ENCODE measurements around the gene LRRFIP2.

GRCh38 chr3:37075955-37076354, 98.4 kb downstream of the LRRFIP2 start:
- TF ChIP-seq CTCF (IDR thresholded peaks at IDR 0.05) (no peak), POLR2A (IDR thresholded peaks at IDR 0.05) (no peak)
